Activated T-cell treated with anti-CD3 and anti-CD28 coated beads, Interleukin-2, amount 50 U/mL, for 72 hours (primary cell): ENCODE data around the gene DHX32. TPM values are rescaled to one million over a fixed set of nuclear protein-coding genes. Genes with fewer than 3 reads are reported as not detected.
"Not testable (repeated sequence)": the region's sequence is repeated elsewhere in the genome, so short reads cannot be mapped to it uniquely, and the experiment has no call there.

Experiments
- ATAC-seq, 2 donors: fragments of 150-1000 bp; cut with Tn5 transposase; replicated peaks in 1 of 2; 2 replicates each; pipeline ENCODE4 v1.10.0; 2021; ENCODE audit warnings: moderate library complexity in 2 of 2, mild to moderate bottlenecking in 1 of 2
- DNase-seq, 2 donors: peaks; one replicate each; pipeline ENCODE4 v3.0.0; 2021 to 2022; ENCODE audit warnings: mixed read lengths in 1 of 2
- H3K27ac Mint-ChIP-seq: one replicate; pipeline ENCODE4 v1.8.0; 2022; ENCODE audit warnings: mild to moderate bottlenecking, moderate library complexity, mixed read lengths
- H3K27me3 Mint-ChIP-seq: one replicate; pipeline ENCODE4 v1.8.0; 2022; ENCODE audit warnings: low read depth, mixed read lengths
- H3K36me3 Mint-ChIP-seq, 2 donors: one replicate each; pipeline ENCODE4 v1.8.0; 2022; ENCODE audit warnings: mixed read lengths in 2 of 2, mild to moderate bottlenecking in 1 of 2; ENCODE audit not compliant: insufficient read depth in 2 of 2
- H3K4me1 Mint-ChIP-seq: one replicate; pipeline ENCODE4 v1.8.0; 2022; ENCODE audit warnings: low read depth, mixed read lengths
- H3K4me3 Mint-ChIP-seq, 2 donors: one replicate each; pipeline ENCODE4 v1.8.0; 2022; ENCODE audit warnings: mild to moderate bottlenecking in 2 of 2, mixed read lengths in 2 of 2, moderate library complexity in 2 of 2
- H3K9me3 Mint-ChIP-seq, 2 donors: one replicate each; pipeline ENCODE4 v1.8.0; 2022; ENCODE audit warnings: mixed read lengths in 2 of 2
- total RNA-seq, 2 donors: library from RNA; stranded (reverse); gene quantifications; one replicate each; pipeline ENCODE4 v1.2.3, GENCODE V29; 2022

DHX32 gene, protein sequence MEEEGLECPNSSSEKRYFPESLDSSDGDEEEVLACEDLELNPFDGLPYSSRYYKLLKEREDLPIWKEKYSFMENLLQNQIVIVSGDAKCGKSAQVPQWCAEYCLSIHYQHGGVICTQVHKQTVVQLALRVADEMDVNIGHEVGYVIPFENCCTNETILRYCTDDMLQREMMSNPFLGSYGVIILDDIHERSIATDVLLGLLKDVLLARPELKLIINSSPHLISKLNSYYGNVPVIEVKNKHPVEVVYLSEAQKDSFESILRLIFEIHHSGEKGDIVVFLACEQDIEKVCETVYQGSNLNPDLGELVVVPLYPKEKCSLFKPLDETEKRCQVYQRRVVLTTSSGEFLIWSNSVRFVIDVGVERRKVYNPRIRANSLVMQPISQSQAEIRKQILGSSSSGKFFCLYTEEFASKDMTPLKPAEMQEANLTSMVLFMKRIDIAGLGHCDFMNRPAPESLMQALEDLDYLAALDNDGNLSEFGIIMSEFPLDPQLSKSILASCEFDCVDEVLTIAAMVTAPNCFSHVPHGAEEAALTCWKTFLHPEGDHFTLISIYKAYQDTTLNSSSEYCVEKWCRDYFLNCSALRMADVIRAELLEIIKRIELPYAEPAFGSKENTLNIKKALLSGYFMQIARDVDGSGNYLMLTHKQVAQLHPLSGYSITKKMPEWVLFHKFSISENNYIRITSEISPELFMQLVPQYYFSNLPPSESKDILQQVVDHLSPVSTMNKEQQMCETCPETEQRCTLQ
- total RNA-seq: 10 to 100 TPM; 24.4 to 34.4 TPM

DNA sequence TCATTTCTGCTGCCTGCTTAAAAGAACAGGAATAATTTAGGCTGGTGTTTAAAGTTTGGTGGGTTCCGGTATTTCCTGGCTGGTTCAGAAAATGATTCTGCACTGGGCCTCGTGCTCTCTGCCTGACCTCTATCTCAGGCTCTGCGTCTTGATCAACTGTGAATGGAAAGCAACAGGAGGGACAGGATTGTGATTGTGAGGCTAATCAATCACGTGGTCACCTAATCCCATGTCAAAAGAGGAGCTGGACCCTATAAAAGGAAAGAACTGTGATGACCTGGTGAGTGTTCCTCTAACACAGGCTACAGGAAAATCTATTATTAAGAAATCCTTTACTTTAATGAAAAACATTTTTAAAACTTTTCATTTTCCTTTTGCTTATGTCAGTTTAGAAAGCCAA lies at the start of gene DHX32:
Gene DHX32, minus strand, starts transcription at position 101 of the 400 bp plus-strand sequence. CDS start 468 bp downstream, outside the sequence.
- H3K27me3 Mint-ChIP-seq: no peaks in the 10 kb centered on the region
- no peak within 1 kb of the TSS for H3K4me3 Mint-ChIP-seq
- ATAC-seq (no peak), DNase-seq (no peak)
- H3K4me1 Mint-ChIP-seq: no peaks in the 10 kb centered on the region
- H3K27ac Mint-ChIP-seq: no peak within 1 kb of the TSS
- H3K36me3 Mint-ChIP-seq: peaks cover 6 to 7% of the 10 kb centered on the region in 2 donors
- H3K9me3 Mint-ChIP-seq: no peaks in the 10 kb centered on the region

DNA sequence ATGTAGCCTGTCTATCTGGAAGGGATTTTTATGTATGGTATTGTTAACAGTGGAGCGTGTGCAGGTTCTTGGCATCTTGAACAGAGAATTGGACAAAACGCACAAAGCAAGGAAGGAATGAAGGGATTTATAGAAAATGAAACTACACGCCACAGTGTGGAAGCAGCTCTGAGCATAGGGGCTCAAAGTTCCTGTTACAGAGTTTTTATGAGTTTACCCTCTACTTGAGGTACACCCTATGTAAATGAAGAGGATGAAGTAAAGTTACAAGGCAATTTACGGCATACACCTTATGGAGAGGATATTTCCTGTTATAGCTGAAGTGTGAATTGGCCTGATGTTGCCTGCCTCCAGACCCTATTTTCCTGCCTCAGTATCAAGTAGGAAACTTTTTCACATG lies 48.5 kb upstream of the DHX32 start:
- Mint-ChIP-seq H3K27ac (no peak overlapping the region), H3K4me3 (no peak overlapping the region), H3K4me1 (no peaks in the 10 kb centered on the region), H3K36me3 (no peaks in the 10 kb centered on the region), H3K9me3 (no peaks in the 10 kb centered on the region), H3K27me3 (peaks cover 27% of the 10 kb centered on the region)
- ATAC-seq (no peak), DNase-seq (no peak)

DNA sequence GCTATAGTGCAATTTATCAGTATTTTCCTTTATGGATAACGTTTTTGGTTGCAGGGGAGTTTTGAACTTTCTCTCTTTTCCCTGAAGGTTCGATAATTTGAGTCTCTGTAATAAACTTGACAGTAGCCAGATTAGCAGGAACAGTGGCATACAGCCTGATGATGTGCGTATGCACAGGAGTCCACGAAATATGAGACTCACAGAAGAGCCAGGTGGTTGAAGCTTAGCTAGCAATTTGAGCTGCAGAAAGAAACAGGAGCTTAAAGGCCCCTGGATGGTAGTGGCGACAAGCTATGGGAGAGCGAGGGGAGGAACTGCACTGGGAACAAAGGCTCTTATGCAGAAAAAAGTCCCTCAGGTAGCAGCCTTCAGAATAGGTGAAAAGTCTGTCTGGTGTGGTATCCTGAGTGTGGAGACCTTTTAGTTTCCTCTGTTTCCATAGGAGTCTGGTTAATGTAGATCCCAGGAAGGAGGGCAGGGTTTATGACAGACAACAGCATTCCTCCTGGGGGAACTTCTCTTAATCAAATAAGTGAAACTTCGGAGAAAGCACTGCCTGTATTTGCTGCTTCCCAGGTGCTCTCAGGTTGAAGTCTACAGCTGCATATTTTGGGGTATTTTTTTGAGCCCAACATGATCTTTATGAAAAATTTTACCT lies 48.0 kb upstream of the DHX32 start:
- DNase-seq (no peak), ATAC-seq (no peak)
- Mint-ChIP-seq H3K4me3 (no peak overlapping the region), H3K27ac (no peak overlapping the region), H3K27me3 (peaks cover 24% of the 10 kb centered on the region), H3K36me3 (no peaks in the 10 kb centered on the region), H3K4me1 (no peaks in the 10 kb centered on the region), H3K9me3 (no peaks in the 10 kb centered on the region)

DNA sequence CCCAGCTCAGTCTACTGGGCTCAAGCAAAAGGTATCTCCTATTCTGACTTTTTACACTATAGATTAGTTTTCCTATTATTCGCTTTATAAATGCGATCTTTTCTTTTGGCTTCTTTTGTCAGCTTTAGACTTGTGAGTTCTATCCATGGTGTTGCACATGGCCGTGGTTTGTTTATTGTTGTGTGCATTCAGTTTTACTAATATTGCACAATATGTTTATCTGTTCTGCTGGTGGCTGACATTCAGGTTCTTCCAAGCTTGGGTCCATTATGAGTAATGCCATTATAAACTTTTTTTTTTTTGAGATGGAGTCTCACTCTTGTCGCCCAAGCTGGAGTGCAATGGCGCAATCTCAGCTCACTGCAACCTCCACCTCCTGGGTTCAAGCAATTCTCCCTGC lies 46.2 kb upstream of the DHX32 start:
- H3K4me1 Mint-ChIP-seq, ATAC-seq, H3K4me3 Mint-ChIP-seq, DNase-seq, H3K27ac Mint-ChIP-seq, H3K9me3 Mint-ChIP-seq, H3K27me3 Mint-ChIP-seq, H3K36me3 Mint-ChIP-seq: not testable (repeated sequence)

DNA sequence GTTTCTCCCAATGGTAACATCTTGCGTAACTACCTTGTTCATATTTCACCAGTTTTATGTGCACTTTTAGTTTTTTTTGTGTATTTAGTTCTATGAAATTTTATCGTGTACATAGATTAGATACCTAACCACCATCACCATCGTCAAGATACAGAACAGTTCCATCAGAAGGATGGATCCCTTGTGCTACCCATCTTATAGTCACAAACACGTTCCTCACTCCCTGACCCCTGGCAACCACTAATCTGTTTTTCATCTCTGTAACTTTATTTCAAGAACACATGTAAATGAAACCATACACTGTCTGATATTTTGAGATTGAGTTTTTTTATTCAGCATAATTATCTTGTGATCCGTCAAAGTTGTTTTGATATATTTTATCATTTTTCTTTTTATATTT lies 45.2 kb upstream of the DHX32 start:
- H3K4me3 Mint-ChIP-seq: no peak overlapping the region
- no peaks in the 10 kb centered on the region for H3K36me3 Mint-ChIP-seq
- H3K9me3 Mint-ChIP-seq: no peaks in the 10 kb centered on the region
- DNase-seq (no peak), ATAC-seq (no peak)
- H3K27ac Mint-ChIP-seq: no peak overlapping the region
- H3K4me1 Mint-ChIP-seq: no peaks in the 10 kb centered on the region
- H3K27me3 Mint-ChIP-seq: no peaks in the 10 kb centered on the region

DNA sequence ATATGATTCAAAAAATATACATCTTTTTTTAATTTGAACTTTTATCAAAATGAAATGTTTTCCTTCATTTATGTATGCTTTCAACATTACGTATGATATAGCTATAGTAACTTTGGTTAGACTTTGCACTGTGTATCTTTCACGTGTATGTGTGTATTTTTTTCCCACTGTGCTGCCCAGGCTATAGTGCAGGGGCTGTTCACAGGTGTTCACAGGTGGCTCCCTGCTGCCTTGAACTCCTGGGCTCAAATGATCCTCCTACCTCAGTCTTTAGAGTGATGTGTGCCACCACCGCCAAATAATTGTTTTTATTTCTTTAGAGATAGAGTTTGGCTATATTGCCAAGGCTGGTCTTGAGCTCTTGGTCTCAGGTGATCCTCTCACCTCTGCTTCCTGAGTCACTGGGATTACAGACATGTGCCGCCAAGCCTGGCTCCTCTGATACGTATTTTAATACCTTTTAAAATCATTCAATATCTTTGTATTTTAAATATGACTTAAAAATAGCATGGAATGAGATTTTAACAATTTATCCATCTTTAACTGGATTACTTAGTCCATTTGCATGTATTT lies 44.3 kb upstream of the DHX32 start:
- H3K27ac Mint-ChIP-seq: no peak overlapping the region
- H3K4me1 Mint-ChIP-seq: no peaks in the 10 kb centered on the region
- no peak for DNase-seq
- H3K9me3 Mint-ChIP-seq: no peaks in the 10 kb centered on the region
- H3K27me3 Mint-ChIP-seq: no peaks in the 10 kb centered on the region
- no peaks in the 10 kb centered on the region for H3K36me3 Mint-ChIP-seq
- no peak for ATAC-seq
- H3K4me3 Mint-ChIP-seq: no peak overlapping the region

DNA sequence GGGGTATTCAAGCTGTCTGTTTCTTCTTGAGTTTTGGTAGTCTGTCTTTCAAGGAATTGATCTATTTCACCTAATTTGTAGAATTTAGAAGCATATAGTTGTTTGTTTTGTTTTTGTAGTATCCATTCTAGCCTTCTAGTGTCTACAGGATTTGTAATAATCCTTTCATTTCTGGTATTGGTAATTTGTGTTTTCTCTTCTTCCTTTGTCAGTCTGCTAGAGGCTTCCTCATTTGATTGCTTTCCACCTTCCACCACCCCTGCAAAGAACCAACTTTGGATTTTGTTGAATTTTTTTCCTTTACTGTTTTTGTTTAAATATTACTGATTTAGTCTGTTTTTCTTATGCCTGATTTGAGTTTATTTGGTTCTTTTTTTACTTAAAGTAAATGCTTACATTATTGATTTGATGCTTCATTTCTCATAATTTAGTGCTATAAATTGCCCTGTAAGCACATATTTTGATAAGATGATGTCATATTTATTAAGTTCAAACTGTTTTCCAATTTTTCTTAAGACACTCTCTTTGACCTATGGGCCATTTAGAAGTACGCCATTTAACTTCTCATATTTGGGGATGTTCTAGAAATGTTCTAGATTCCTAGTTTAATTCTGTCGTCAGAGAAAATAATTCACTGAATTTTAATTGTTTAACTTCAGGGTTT lies 40.7 kb upstream of the DHX32 start:
- H3K27me3 Mint-ChIP-seq, H3K9me3 Mint-ChIP-seq, H3K4me3 Mint-ChIP-seq, H3K4me1 Mint-ChIP-seq, H3K36me3 Mint-ChIP-seq, H3K27ac Mint-ChIP-seq, DNase-seq, ATAC-seq: not testable (repeated sequence)

DNA sequence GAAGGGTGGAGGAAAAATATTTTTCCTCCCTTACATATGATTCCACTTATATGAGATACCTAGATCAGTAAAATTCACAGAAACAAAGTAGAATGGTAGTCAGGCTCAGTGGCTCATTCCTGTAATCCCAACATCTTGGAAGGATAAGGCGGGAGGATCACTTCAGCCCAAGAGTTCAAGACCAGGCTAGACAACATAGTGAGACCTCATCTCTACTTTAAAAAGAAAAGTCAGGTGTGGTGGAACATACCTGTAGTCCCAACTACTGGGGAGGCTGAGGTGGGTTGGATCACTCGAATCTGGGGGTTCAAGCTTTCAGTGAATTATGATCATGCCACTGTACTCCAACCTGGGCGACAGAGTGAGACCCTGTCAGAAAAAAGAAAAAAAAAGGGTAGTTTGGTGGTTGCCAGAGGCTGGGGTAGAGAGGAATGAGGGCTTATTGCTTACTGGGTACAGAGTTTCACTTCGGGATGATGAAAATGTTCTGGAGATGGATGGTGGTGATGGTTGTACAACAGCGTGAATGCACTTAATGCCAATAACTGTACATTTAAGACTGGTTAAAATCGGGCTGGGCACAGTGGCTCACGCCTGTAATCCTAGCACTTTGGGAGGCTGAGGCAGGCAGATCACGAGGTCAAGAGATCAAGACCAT lies 36.7 kb upstream of the DHX32 start:
- H3K27me3 Mint-ChIP-seq, ATAC-seq, H3K9me3 Mint-ChIP-seq, H3K4me1 Mint-ChIP-seq, H3K36me3 Mint-ChIP-seq, DNase-seq, H3K27ac Mint-ChIP-seq, H3K4me3 Mint-ChIP-seq: not testable (repeated sequence)

DNA sequence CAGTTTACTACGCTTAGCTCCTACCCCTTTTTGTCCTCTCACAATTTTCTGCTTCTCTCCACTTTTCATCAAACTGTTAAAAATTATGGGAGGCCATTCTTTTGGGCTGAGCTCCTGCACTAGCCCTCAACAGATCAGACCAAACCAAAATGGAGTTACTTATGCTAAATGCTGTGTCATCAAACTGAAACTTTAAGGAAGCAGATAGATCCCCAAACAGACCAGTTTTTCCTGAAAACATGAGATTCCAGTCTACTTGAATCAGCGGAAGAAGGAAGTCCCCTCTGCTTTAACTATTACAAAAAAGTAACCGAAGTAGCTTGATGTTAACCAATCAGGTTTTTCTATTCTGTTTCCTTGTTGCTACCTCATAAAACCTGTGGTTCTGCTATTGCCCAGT lies 35.9 kb upstream of the DHX32 start:
- DNase-seq: no peak
- Mint-ChIP-seq H3K4me3 (no peak overlapping the region), H3K4me1 (no peaks in the 10 kb centered on the region), H3K27ac (no peak overlapping the region), H3K36me3 (no peaks in the 10 kb centered on the region), H3K27me3 (no peaks in the 10 kb centered on the region), H3K9me3 (no peaks in the 10 kb centered on the region)
- ATAC-seq: no peak

DNA sequence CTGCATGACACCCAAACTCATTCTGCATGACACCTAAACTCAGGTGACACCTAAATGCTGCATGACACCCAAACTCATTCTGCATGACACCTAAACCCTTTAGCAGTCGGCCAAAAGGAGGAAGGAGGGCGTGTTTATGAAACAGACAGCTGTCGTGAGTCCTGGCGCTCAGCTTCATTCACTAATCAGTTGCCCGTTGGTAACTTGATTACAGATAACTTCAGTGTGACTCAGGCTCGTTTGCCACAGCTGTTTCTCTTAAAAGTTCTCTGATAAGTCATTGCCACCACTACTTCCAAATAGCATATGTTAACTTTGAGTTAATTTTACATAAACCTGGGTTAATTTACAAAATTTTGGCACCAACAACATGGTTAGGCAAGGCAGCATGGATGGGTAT lies 32.2 kb upstream of the DHX32 start:
- H3K9me3 Mint-ChIP-seq, H3K36me3 Mint-ChIP-seq, ATAC-seq, H3K27ac Mint-ChIP-seq, H3K27me3 Mint-ChIP-seq, H3K4me3 Mint-ChIP-seq, H3K4me1 Mint-ChIP-seq, DNase-seq: not testable (repeated sequence)

DNA sequence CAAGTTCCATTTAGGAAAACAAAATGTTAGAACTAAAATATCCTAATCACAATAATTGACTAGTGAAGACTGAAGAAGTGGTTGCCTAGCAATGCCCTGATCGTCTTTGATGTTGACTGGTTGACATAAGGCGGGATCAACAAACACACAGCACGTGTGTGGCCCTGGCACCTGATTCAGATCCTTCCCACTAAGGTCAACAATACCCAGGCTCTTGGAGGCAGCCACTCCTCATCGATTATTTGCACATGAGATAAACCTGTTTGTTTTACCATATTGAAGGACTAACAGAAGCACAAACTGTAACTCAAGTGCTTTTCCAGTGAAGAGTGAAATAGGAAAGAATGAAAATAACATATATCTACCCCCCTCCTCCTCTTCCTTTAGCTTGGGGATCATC lies 30.9 kb upstream of the DHX32 start:
- no peak for DNase-seq
- no peaks in the 10 kb centered on the region for H3K4me1 Mint-ChIP-seq
- no peak overlapping the region for H3K27ac Mint-ChIP-seq
- no peaks in the 10 kb centered on the region for H3K9me3 Mint-ChIP-seq
- H3K4me3 Mint-ChIP-seq: no peak overlapping the region
- ATAC-seq: no peak
- no peaks in the 10 kb centered on the region for H3K36me3 Mint-ChIP-seq
- H3K27me3 Mint-ChIP-seq: no peaks in the 10 kb centered on the region

DNA sequence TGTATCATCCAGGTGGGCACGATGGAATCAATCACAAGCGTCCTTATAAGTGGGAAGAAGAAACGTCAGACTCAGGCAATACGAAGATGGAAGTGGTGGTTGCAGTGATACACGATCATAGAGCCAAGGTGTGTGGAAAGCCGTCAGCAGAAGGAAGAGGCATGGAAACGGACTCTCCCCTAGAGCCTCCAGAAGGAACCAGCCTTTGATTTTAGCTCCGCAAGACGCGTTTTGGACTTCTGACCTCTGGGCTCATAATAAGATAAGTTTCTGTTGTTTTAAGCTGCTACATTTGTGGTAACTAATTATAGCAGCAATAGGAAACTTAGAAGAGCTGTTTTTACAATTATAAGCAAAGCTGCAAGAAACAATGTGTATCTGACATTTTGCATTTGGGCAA lies 30.1 kb upstream of the DHX32 start:
- H3K4me3 Mint-ChIP-seq: no peak overlapping the region
- no peak for ATAC-seq

More for the DNA sequence above, 30.1 kb upstream of the DHX32 start:
- Mint-ChIP-seq H3K36me3 (no peaks in the 10 kb centered on the region), H3K9me3 (no peaks in the 10 kb centered on the region), H3K27me3 (peaks cover under 1% of the 10 kb centered on the region), H3K27ac (no peak overlapping the region), H3K4me1 (no peaks in the 10 kb centered on the region)
- no peak for DNase-seq
